ENCODE data around the gene PPIG. TPM values are rescaled to one million over a fixed set of nuclear protein-coding genes. Genes with fewer than 3 reads are reported as not detected.
A peak's percentile ranks its signal among the peaks of the same experiment; 100 is the strongest.
"Not testable (repeated sequence)": the region's sequence is repeated elsewhere in the genome, so short reads cannot be mapped to it uniquely, and the experiment has no call there.

The PPIG gene
- total RNA-seq, 1 experiment from 2014 or later, result 66.2 TPM

GRCh38 chr2:169573974-169574299 is 10.2 kb upstream of the PPIG start:
- H3K4ac ChIP-seq (ENCODE audit: low read depth, low read length), result no peak overlapping the region
- H4K20me1 ChIP-seq (ENCODE audit: control insufficient read depth, insufficient read depth, insufficient read length), result no peaks in the 10 kb centered on the region
- H3K4me1 ChIP-seq (ENCODE audit: insufficient read depth, low read length), result no peaks in the 10 kb centered on the region
- no peaks in the 10 kb centered on the region for H3K79me1 ChIP-seq (ENCODE audit: insufficient read depth, low read depth, low read length, poor library complexity, severe bottlenecking)
- no peak overlapping the region for H2BK120ac ChIP-seq (ENCODE audit: low read depth, low read length, poor library complexity, severe bottlenecking)
- peaks cover 2% of the 10 kb centered on the region; the same call in 1 of the 2 replicates for H3K79me2 ChIP-seq (ENCODE audit: insufficient read depth, low read length)
- no peak overlapping the region for H4K8ac ChIP-seq (replicated peaks; ENCODE audit: insufficient read length, low read depth, low read length)
- no peak overlapping the region for H2BK5ac ChIP-seq (ENCODE audit: insufficient read length, low read length)
- H3K27ac Mint-ChIP-seq, result peak overlapping the region in 1 of 3 experiments; percentile 99; a peak in 1 of 7 replicates
- H3K23ac ChIP-seq (ENCODE audit: insufficient read length, low read depth, low read length), result no peak overlapping the region
- no peak overlapping the region for H3K9ac ChIP-seq (ENCODE audit: extremely low read depth, insufficient read length, low read length)
- no peak overlapping the region for H3K56ac ChIP-seq (ENCODE audit: insufficient read length, low read depth, low read length)
- peaks cover 28% of the 10 kb centered on the region for H3K27me3 Mint-ChIP-seq (ENCODE audit: low read depth)
- H2AK5ac ChIP-seq (ENCODE audit: insufficient read length, low read length), result no peak overlapping the region
- H2AFZ ChIP-seq (ENCODE audit: low read length), result no peak overlapping the region
- TF ChIP-seq, protein P1, sequence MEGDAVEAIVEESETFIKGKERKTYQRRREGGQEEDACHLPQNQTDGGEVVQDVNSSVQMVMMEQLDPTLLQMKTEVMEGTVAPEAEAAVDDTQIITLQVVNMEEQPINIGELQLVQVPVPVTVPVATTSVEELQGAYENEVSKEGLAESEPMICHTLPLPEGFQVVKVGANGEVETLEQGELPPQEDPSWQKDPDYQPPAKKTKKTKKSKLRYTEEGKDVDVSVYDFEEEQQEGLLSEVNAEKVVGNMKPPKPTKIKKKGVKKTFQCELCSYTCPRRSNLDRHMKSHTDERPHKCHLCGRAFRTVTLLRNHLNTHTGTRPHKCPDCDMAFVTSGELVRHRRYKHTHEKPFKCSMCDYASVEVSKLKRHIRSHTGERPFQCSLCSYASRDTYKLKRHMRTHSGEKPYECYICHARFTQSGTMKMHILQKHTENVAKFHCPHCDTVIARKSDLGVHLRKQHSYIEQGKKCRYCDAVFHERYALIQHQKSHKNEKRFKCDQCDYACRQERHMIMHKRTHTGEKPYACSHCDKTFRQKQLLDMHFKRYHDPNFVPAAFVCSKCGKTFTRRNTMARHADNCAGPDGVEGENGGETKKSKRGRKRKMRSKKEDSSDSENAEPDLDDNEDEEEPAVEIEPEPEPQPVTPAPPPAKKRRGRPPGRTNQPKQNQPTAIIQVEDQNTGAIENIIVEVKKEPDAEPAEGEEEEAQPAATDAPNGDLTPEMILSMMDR (conservative IDR thresholded peaks at IDR 0.05), result no peak
- no peak overlapping the region for H3K27ac ChIP-seq (ENCODE audit: insufficient read length, low read depth, low read length)
- no peak overlapping the region for H4K5ac ChIP-seq (ENCODE audit: insufficient read length, low read depth, low read length)
- peaks cover 5 to 14% of the 10 kb centered on the region in 2 experiments for H3K9me3 Mint-ChIP-seq
- H3K4me1 Mint-ChIP-seq, result peaks cover 6 to 8% of the 10 kb centered on the region in 2 experiments
- H3K36me3 Mint-ChIP-seq (ENCODE audit: insufficient read depth in 1 of 3, low read depth in 3 of 3), result peaks cover 3 to 12% (median 6%) of the 10 kb centered on the region in 3 experiments; a peak in 5 of 7 replicates
- H3K14ac ChIP-seq (ENCODE audit: insufficient read depth, low read length), result no peak overlapping the region
- no peak overlapping the region for H2BK12ac ChIP-seq (ENCODE audit: insufficient read length, low read depth, low read length)
- no peaks in the 10 kb centered on the region for H3K27me3 ChIP-seq (ENCODE audit: insufficient read depth, low read length)
- H3T11ph ChIP-seq (ENCODE audit: low read length), result no peak overlapping the region
- no CpG with 5 or more reads among the region's 6 CpGs for WGBS (ENCODE audit: extremely low coverage, insufficient read length, low lambda C conversion rate)
- no peaks in the 10 kb centered on the region for H3K9me3 ChIP-seq (ENCODE audit: control insufficient read depth, low read depth, low read length)
- H4K91ac ChIP-seq (ENCODE audit: insufficient read length, low read depth, low read length), result no peak overlapping the region
- no peaks in the 10 kb centered on the region for H3K23me2 ChIP-seq (ENCODE audit: insufficient read length, low read depth, low read length, poor library complexity, severe bottlenecking)
- H3K4me2 ChIP-seq (ENCODE audit: insufficient read depth, insufficient read length, low read length), result peak overlapping the region; percentile 65
- H2BK20ac ChIP-seq (ENCODE audit: low read depth, low read length, poor library complexity, severe bottlenecking), result no peak overlapping the region
- no peak overlapping the region for H3K18ac ChIP-seq (ENCODE audit: insufficient read length, low read depth, low read length)
- peak overlapping the region; percentile 98 to 99 for H3K4me3 Mint-ChIP-seq
- no peak for DNase-seq
- H2BK15ac ChIP-seq (ENCODE audit: low read depth, low read length), result no peak overlapping the region

DNA sequence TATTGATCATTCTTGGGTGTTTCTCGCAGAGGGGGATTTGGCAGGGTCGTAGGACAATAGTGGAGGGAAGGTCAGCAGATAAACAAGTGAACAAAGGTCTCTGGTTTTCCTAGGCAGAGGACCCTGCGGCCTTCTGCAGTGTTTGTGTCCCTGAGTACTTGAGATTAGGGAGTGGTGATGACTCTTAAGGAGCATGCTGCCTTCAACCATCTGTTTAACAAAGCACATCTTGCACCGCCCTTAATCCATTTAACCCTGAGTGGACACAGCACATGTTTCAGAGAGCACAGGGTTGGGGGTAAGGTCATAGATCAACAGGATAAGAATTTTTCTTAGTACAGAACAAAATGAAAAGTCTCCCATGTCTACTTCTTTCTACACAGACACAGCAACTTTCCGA is 9.6 kb upstream of the PPIG start:
- H3K56ac ChIP-seq (ENCODE audit: insufficient read length, low read depth, low read length); H3K27ac Mint-ChIP-seq; DNase-seq; H2BK5ac ChIP-seq (ENCODE audit: insufficient read length, low read length); H3K4me2 ChIP-seq (ENCODE audit: insufficient read depth, insufficient read length, low read length); H4K8ac ChIP-seq (replicated peaks; ENCODE audit: insufficient read length, low read depth, low read length); H3K27ac ChIP-seq (ENCODE audit: insufficient read length, low read depth, low read length); H4K91ac ChIP-seq (ENCODE audit: insufficient read length, low read depth, low read length); H3K9ac ChIP-seq (ENCODE audit: extremely low read depth, insufficient read length, low read length); H3K79me1 ChIP-seq (ENCODE audit: insufficient read depth, low read depth, low read length, poor library complexity, severe bottlenecking); H3K27me3 ChIP-seq (ENCODE audit: insufficient read depth, low read length); H3K14ac ChIP-seq (ENCODE audit: insufficient read depth, low read length); H2AK5ac ChIP-seq (ENCODE audit: insufficient read length, low read length); H3K23ac ChIP-seq (ENCODE audit: insufficient read length, low read depth, low read length); H2BK15ac ChIP-seq (ENCODE audit: low read depth, low read length); H3K4me1 Mint-ChIP-seq; H3K9me3 ChIP-seq (ENCODE audit: control insufficient read depth, low read depth, low read length); H2BK120ac ChIP-seq (ENCODE audit: low read depth, low read length, poor library complexity, severe bottlenecking); H3K23me2 ChIP-seq (ENCODE audit: insufficient read length, low read depth, low read length, poor library complexity, severe bottlenecking); H2BK20ac ChIP-seq (ENCODE audit: low read depth, low read length, poor library complexity, severe bottlenecking); H3K4me1 ChIP-seq (ENCODE audit: insufficient read depth, low read length); H2AFZ ChIP-seq (ENCODE audit: low read length); H4K5ac ChIP-seq (ENCODE audit: insufficient read length, low read depth, low read length); H2BK12ac ChIP-seq (ENCODE audit: insufficient read length, low read depth, low read length); H3K18ac ChIP-seq (ENCODE audit: insufficient read length, low read depth, low read length); H3K79me2 ChIP-seq (ENCODE audit: insufficient read depth, low read length); H3K4ac ChIP-seq (ENCODE audit: low read depth, low read length); H3T11ph ChIP-seq (ENCODE audit: low read length); H4K20me1 ChIP-seq (ENCODE audit: control insufficient read depth, insufficient read depth, insufficient read length): not testable (repeated sequence)
- WGBS (ENCODE audit: extremely low coverage, insufficient read length, low lambda C conversion rate), result no CpG with 5 or more reads among the region's 5 CpGs
- Mint-ChIP-seq H3K27me3 (ENCODE audit: low read depth) (peaks cover 34% of the 10 kb centered on the region), H3K9me3 (peaks cover 5 to 14% of the 10 kb centered on the region in 2 experiments), H3K4me3 (peak overlapping the region in 1 of 2 experiments; percentile 56; a peak in 2 of 5 replicates), H3K36me3 (ENCODE audit: insufficient read depth in 1 of 3, low read depth in 3 of 3) (peaks cover 3 to 12% (median 3%) of the 10 kb centered on the region in 3 experiments; a peak in 5 of 7 replicates)
